NCI-H146 treated with DMSO at 0.1 percent for 48 hours (cell line): ENCODE results near the gene CNTN4.

ENCODE experiments used
- DNase-seq: peaks from one replicate; lab custom pipeline; 2025; ENCODE audit not compliant: unreplicated experiment; lab: John Stamatoyannopoulos, UW

CNTN4 gene

DNA sequence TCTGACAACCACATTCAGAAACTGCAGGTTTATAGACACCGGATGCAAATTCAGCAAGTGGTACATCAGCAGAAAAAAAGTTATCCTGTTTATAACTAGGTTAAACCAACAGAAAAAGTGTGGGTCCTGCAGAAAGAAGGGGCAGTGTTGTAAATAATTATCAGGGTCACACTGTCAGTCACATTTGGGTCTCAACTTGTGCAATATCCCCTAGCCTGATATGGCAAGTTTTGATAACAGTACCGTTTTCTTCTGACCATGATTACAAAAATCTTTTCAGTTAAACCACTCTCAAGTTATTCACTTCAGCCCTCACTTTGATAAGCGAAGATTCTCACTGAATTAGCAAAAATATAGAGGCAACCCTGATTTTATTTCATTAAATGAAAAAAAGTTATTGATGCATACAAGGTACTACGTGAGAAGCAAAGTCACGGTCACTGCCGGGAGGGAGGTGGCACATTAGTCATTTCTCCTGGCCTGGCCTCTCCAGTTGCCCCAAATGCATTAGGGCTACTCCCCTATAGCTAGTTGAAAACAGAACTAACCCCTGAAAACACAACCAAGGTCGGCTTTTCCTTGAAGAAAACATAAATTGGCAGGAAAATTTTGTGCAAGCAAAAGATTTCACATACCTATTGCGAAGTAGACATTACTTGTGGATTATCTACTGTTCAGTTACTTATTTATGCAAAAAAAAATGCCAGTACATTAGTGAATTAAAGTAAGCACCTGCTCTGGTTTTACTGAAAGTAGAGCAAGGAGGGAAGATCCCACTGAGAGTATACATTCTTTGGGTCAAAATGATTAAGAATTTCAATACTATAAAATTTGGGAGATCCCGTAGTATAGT lies 982.9 kb downstream of the CNTN4 start:
- no peak for DNase-seq

- DNase-seq = no peak
These were observed 983.7 kb downstream of the CNTN4 start for GRCh38 chr3:3082234-3082924.

GRCh38 chr3:3084890-3085289 lies 986.2 kb downstream of the CNTN4 start:
- peak; percentile 19 for DNase-seq

- no peak for DNase-seq
These were observed 987.1 kb downstream of the CNTN4 start for GRCh38 chr3:3085782-3086181.

GRCh38 chr3:3086239-3086638 lies 987.6 kb downstream of the CNTN4 start:
- no peak for DNase-seq

DNA sequence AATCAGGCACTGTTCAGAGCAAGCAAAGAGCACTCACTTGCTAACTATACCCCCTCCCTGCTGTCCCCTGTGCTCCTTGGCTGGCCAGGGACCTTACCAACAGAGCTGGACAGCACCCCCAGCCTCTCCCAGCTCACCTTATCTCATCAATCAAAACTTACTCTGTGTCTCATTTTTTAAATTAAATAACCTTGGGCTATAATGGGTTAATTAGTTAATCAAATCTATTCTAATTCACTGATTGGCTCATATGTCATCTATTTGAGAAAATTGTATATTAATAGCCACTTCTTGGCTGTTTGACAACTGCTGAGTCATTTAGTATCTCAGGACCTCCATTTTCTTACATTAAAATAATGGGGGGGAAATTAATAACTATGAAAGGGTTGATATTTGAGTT lies 988.6 kb downstream of the CNTN4 start:
- DNase-seq = no peak

- DNase-seq = no peak
These were observed 989.2 kb downstream of the CNTN4 start for GRCh38 chr3:3087716-3088465.

GRCh38 chr3:3089017-3089416 lies 990.4 kb downstream of the CNTN4 start:
- DNase-seq = no peak

- DNase-seq = no peak
These were observed 999.3 kb downstream of the CNTN4 start for GRCh38 chr3:3097958-3098357.

GRCh38 chr3:3101660-3102458 lies 1003.2 kb downstream of the CNTN4 start:
- no peak for DNase-seq

GRCh38 chr3:3102751-3103150 lies 1004.1 kb downstream of the CNTN4 start:
- no peak for DNase-seq

- DNase-seq = no peak
These were observed 1006.6 kb downstream of the CNTN4 start for GRCh38 chr3:3105246-3105645.

- no peak for DNase-seq
These were observed 1007.1 kb downstream of the CNTN4 start for GRCh38 chr3:3105815-3106214.

DNA sequence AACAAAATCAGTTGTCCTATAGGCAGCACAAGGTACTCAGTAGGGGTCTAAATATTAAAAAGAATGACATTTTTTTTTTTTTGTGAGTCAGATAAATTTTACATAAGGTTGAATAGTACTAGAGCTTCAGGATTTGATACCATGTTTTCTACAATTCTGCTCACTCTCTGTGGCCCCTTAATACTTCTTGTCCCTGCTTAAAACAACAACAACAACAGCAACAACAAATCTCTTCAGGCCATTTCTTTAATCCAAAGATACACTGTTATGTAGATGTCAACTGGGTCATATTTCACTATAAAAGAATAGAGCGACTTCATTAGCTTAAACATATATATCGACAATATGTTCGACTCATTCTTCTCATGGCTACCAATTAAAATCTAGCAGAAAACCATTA lies 1008.5 kb downstream of the CNTN4 start:
- DNase-seq = no peak
